Measurements from ENCODE around the gene TBC1D17. TPM values are rescaled to one million over a fixed set of nuclear protein-coding genes. Genes with fewer than 3 reads are reported as not detected.

The TBC1D17 gene
- polyA plus RNA-seq, 1 donor (not counting 4 experiments of a cell fraction or from before 2014, with no cell fraction given) = 9.4 TPM

- Histone ChIP-seq H3K79me2 (ENCODE audit: control insufficient read depth, insufficient read depth, low read length) (peaks cover 19% of the 10 kb centered on the region), H3K9me3 (ENCODE audit: control insufficient read depth, low read depth, low read length) (no peaks in the 10 kb centered on the region), H3K9ac (ENCODE audit: control insufficient read depth, extremely low read depth, insufficient read depth, low read length) (no peak overlapping the region), H3K27me3 (ENCODE audit: control insufficient read depth, extremely low read depth, insufficient read depth, low read length) (no peaks in the 10 kb centered on the region), H3K36me3 (ENCODE audit: control insufficient read depth in 2 of 2, extremely low read depth in 1 of 2, insufficient read depth in 2 of 2, low read length in 2 of 2) (peaks cover 22 to 37% of the 10 kb centered on the region in 2 experiments), H4K20me1 (ENCODE audit: control insufficient read depth, extremely low read depth, insufficient read depth, low read length) (peaks cover 7% of the 10 kb centered on the region), H3K4me2 (ENCODE audit: control insufficient read depth, extremely low read depth, insufficient read depth, low read depth, low read length) (no peak overlapping the region), H3K4me3 (ENCODE audit: control insufficient read depth in 2 of 3, extremely low read depth in 1 of 3, insufficient read depth in 2 of 3, low read depth in 1 of 3, low read length in 3 of 3) (no peak overlapping the region), H2AFZ (ENCODE audit: control insufficient read depth, low read length) (no peak overlapping the region), H3K27ac (ENCODE audit: control insufficient read depth, insufficient read depth, low read length) (no peak overlapping the region), H3K9me1 (ENCODE audit: control insufficient read depth, extremely low read depth, insufficient read depth, low read length) (no peaks in the 10 kb centered on the region), H3K4me1 (ENCODE audit: control insufficient read depth, extremely low read depth, insufficient read depth, low read length) (peaks cover 13% of the 10 kb centered on the region)
- no peak for DNase-seq (ENCODE audit: low read depth, low spot score)
- dilution Hi-C loops (cut with MboI; ENCODE audit: extremely low pct_ligation_motif_present, low sequenced_read_pairs) = no loop called here
- no peak for FAIRE-seq
- TF ChIP-seq CTCF (optimal IDR thresholded peaks at IDR 0.05 in 1 of 3, IDR thresholded peaks at IDR 0.05 in 1 of 3, conservative IDR thresholded peaks at IDR 0.05 in 1 of 3; ENCODE audit: extremely low read depth in 1 of 3, insufficient read depth in 2 of 3, low read length in 3 of 3) (no peak), EZH2 (IDR thresholded peaks at IDR 0.05; ENCODE audit: low read length) (no peak)
Measured at GRCh38 chr19:49857061-49857837, 20.3 kb upstream of the TBC1D17 start.

- DNase-seq (ENCODE audit: low read depth, low spot score) (no peak), FAIRE-seq (no peak)
- H3K4me2 ChIP-seq (ENCODE audit: control insufficient read depth, extremely low read depth, insufficient read depth, low read depth, low read length) = no peak overlapping the region
- H3K27ac ChIP-seq (ENCODE audit: control insufficient read depth, insufficient read depth, low read length) = no peak overlapping the region
- dilution Hi-C loops (cut with MboI; ENCODE audit: extremely low pct_ligation_motif_present, low sequenced_read_pairs) = no loop called here
- peaks cover 22 to 37% of the 10 kb centered on the region in 2 experiments for H3K36me3 ChIP-seq (ENCODE audit: control insufficient read depth in 2 of 2, extremely low read depth in 1 of 2, insufficient read depth in 2 of 2, low read length in 2 of 2)
- H3K9me1 ChIP-seq (ENCODE audit: control insufficient read depth, extremely low read depth, insufficient read depth, low read length) = no peaks in the 10 kb centered on the region
- peaks cover 8% of the 10 kb centered on the region for H3K4me1 ChIP-seq (ENCODE audit: control insufficient read depth, extremely low read depth, insufficient read depth, low read length)
- H3K4me3 ChIP-seq (ENCODE audit: control insufficient read depth in 2 of 3, extremely low read depth in 1 of 3, insufficient read depth in 2 of 3, low read depth in 1 of 3, low read length in 3 of 3) = no peak overlapping the region
- no peak overlapping the region for H2AFZ ChIP-seq (ENCODE audit: control insufficient read depth, low read length)
- H4K20me1 ChIP-seq (ENCODE audit: control insufficient read depth, extremely low read depth, insufficient read depth, low read length) = peaks cover 7% of the 10 kb centered on the region
- H3K9me3 ChIP-seq (ENCODE audit: control insufficient read depth, low read depth, low read length) = no peaks in the 10 kb centered on the region
- peaks cover 14% of the 10 kb centered on the region for H3K79me2 ChIP-seq (ENCODE audit: control insufficient read depth, insufficient read depth, low read length)
- no peak for TF ChIP-seq CTCF (optimal IDR thresholded peaks at IDR 0.05 in 1 of 3, IDR thresholded peaks at IDR 0.05 in 1 of 3, conservative IDR thresholded peaks at IDR 0.05 in 1 of 3; ENCODE audit: extremely low read depth in 1 of 3, insufficient read depth in 2 of 3, low read length in 3 of 3)
- TF ChIP-seq EZH2 (IDR thresholded peaks at IDR 0.05; ENCODE audit: low read length) = no peak
- H3K27me3 ChIP-seq (ENCODE audit: control insufficient read depth, extremely low read depth, insufficient read depth, low read length) = no peaks in the 10 kb centered on the region
- H3K9ac ChIP-seq (ENCODE audit: control insufficient read depth, extremely low read depth, insufficient read depth, low read length) = no peak overlapping the region
Measured at GRCh38 chr19:49857838-49858087, 19.7 kb upstream of the TBC1D17 start.
